Measurements from ENCODE around the gene SH3PXD2B. TPM values are rescaled to one million over a fixed set of nuclear protein-coding genes. Genes with fewer than 3 reads are reported as not detected.
A peak's percentile ranks its signal among the peaks of the same experiment; 100 is the strongest.

The SH3PXD2B gene
- total RNA-seq, 1 donor from 2014 or later, result 12.0 TPM

GRCh38 chr5:172494630-172495505 lies 40.5 kb upstream of the SH3PXD2B start:
- H3K9me3 ChIP-seq (ENCODE audit: control insufficient read depth in 3 of 3, low read length in 3 of 3), result no peaks in the 10 kb centered on the region
- H3K27ac ChIP-seq (ENCODE audit: low read depth, low read length), result no peak overlapping the region
- H3K9ac ChIP-seq (ENCODE audit: low read depth in 1 of 3, low read length in 3 of 3), result peak overlapping the region in 1 of 3 donors; percentile 33
- no peaks in the 10 kb centered on the region for H3K36me3 ChIP-seq (ENCODE audit: control insufficient read depth in 3 of 3, insufficient read depth in 3 of 3, low read length in 3 of 3)
- peaks cover 6 to 26% (median 13%) of the 10 kb centered on the region in 3 donors for H3K4me1 ChIP-seq (ENCODE audit: control insufficient read depth in 3 of 3, insufficient read depth in 3 of 3, low read length in 3 of 3)
- peaks cover 0 to 5% (median 0%) of the 10 kb centered on the region in 3 donors for H3K27me3 ChIP-seq (ENCODE audit: control insufficient read depth in 3 of 3, insufficient read depth in 3 of 3, low read length in 3 of 3)
- H3K4me3 ChIP-seq (ENCODE audit: low read length in 3 of 3), result no peak overlapping the region

- peaks cover 10 to 32% (median 17%) of the 10 kb centered on the region in 3 donors for H3K4me1 ChIP-seq (ENCODE audit: control insufficient read depth in 3 of 3, insufficient read depth in 3 of 3, low read length in 3 of 3)
- H3K9ac ChIP-seq (ENCODE audit: low read depth in 1 of 3, low read length in 3 of 3), result no peak overlapping the region
- peaks cover 0 to 5% (median 0%) of the 10 kb centered on the region in 3 donors for H3K27me3 ChIP-seq (ENCODE audit: control insufficient read depth in 3 of 3, insufficient read depth in 3 of 3, low read length in 3 of 3)
- no peak overlapping the region for H3K27ac ChIP-seq (ENCODE audit: low read depth, low read length)
- H3K4me3 ChIP-seq (ENCODE audit: low read length in 3 of 3), result no peak overlapping the region
- no peaks in the 10 kb centered on the region for H3K9me3 ChIP-seq (ENCODE audit: control insufficient read depth in 3 of 3, low read length in 3 of 3)
- no peaks in the 10 kb centered on the region for H3K36me3 ChIP-seq (ENCODE audit: control insufficient read depth in 3 of 3, insufficient read depth in 3 of 3, low read length in 3 of 3)
These were observed 39.6 kb upstream of the SH3PXD2B start for GRCh38 chr5:172493906-172494305.

DNA sequence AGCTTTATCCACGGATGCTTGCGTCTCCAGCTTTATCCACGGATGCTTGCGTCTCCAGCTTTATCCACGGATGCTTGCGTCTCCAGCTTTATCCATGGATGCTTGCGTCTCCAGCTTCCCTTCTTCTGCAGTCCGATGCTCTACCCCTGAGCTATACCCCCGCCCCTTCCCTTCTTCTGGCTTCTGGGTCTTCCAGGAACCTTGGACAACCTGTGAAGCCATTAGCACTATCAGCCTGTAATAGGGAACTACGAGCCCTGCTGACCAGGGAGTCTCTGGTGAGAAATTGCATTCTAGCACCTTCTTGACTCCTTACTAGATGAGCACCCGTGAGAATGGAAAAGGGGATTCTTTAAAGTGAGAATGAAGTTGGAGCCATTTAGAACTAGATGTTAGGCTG lies 39.1 kb upstream of the SH3PXD2B start:
- Histone ChIP-seq H3K4me1 (ENCODE audit: control insufficient read depth in 3 of 3, insufficient read depth in 3 of 3, low read length in 3 of 3) (peaks cover 10 to 36% (median 17%) of the 10 kb centered on the region in 3 donors), H3K27ac (ENCODE audit: low read depth, low read length) (no peak overlapping the region), H3K27me3 (ENCODE audit: control insufficient read depth in 3 of 3, insufficient read depth in 3 of 3, low read length in 3 of 3) (peaks cover 0 to 2% (median 0%) of the 10 kb centered on the region in 3 donors), H3K9me3 (ENCODE audit: control insufficient read depth in 3 of 3, low read length in 3 of 3) (no peaks in the 10 kb centered on the region), H3K9ac (ENCODE audit: low read depth in 1 of 3, low read length in 3 of 3) (no peak overlapping the region), H3K4me3 (ENCODE audit: low read length in 3 of 3) (no peak overlapping the region), H3K36me3 (ENCODE audit: control insufficient read depth in 3 of 3, insufficient read depth in 3 of 3, low read length in 3 of 3) (no peaks in the 10 kb centered on the region)

DNA sequence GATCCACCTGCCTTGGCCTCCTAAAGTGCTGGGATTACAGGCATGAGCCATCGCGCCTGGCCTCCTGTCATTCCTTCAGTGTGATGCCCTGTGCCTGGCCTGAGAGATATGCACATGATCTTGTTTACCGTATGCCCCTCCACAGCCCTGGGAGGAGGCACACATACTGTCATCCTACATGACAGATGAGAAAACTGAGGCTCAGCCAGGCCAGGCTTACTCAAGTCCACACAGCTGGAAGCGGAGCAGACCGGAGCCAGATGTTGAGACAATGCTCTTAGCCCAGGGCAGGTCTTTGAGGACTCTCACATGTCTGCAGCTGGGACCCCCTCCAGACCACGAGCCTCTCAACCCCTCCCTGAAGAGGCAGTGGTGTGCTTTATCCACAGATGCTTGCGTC lies 38.7 kb upstream of the SH3PXD2B start:
- Histone ChIP-seq H3K27me3 (ENCODE audit: control insufficient read depth in 3 of 3, insufficient read depth in 3 of 3, low read length in 3 of 3) (peaks cover 0 to 3% (median 2%) of the 10 kb centered on the region in 3 donors), H3K9me3 (ENCODE audit: control insufficient read depth in 3 of 3, low read length in 3 of 3) (no peaks in the 10 kb centered on the region), H3K36me3 (ENCODE audit: control insufficient read depth in 3 of 3, insufficient read depth in 3 of 3, low read length in 3 of 3) (no peaks in the 10 kb centered on the region), H3K9ac (ENCODE audit: low read depth in 1 of 3, low read length in 3 of 3) (no peak overlapping the region), H3K27ac (ENCODE audit: low read depth, low read length) (no peak overlapping the region), H3K4me3 (ENCODE audit: low read length in 3 of 3) (no peak overlapping the region), H3K4me1 (ENCODE audit: control insufficient read depth in 3 of 3, insufficient read depth in 3 of 3, low read length in 3 of 3) (peaks cover 10 to 38% (median 17%) of the 10 kb centered on the region in 3 donors)

DNA sequence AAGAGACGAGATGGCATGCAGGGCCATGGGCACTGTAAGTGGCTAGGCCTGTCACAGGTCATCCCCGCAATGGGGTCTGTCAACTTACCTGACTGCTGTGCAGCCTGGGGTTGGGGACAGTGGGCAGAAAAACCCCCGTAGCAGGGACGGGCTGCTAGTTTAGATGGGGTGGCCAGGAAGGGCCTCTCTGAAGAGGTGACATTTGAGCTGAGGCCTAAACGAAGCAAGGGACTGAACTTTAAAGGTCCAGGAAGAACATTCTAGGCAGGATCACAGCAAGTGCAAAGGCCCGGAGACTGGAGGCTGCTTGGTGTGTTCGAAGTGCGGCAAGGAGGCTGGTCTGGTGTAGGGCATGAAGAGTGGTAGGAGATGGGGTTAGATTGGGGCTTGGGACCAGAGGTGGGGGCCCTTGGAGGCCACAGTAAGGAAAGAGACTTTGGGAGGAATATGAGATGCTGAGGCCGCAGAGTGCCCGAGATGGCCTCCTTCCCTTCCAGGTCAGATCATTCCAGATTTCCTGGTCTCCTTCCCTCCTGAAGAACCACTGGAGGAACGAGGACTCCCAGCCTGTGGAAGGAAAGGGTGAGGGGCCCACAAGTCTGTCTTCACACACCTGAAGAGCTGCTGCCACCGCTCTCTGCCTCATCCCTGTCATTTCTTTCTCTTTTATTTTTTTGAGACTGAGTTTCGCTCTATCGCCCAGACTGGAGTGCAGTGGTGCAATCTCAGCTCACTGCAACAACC lies 37.9 kb upstream of the SH3PXD2B start:
- H3K4me1 ChIP-seq (ENCODE audit: control insufficient read depth in 3 of 3, insufficient read depth in 3 of 3, low read length in 3 of 3), result peaks cover 9 to 32% (median 16%) of the 10 kb centered on the region in 3 donors
- peaks cover 0 to 3% (median 2%) of the 10 kb centered on the region in 3 donors for H3K27me3 ChIP-seq (ENCODE audit: control insufficient read depth in 3 of 3, insufficient read depth in 3 of 3, low read length in 3 of 3)
- no peaks in the 10 kb centered on the region for H3K36me3 ChIP-seq (ENCODE audit: control insufficient read depth in 3 of 3, insufficient read depth in 3 of 3, low read length in 3 of 3)
- no peak overlapping the region for H3K4me3 ChIP-seq (ENCODE audit: low read length in 3 of 3)
- H3K27ac ChIP-seq (ENCODE audit: low read depth, low read length), result no peak overlapping the region
- no peaks in the 10 kb centered on the region for H3K9me3 ChIP-seq (ENCODE audit: control insufficient read depth in 3 of 3, low read length in 3 of 3)
- H3K9ac ChIP-seq (ENCODE audit: low read depth in 1 of 3, low read length in 3 of 3), result no peak overlapping the region

DNA sequence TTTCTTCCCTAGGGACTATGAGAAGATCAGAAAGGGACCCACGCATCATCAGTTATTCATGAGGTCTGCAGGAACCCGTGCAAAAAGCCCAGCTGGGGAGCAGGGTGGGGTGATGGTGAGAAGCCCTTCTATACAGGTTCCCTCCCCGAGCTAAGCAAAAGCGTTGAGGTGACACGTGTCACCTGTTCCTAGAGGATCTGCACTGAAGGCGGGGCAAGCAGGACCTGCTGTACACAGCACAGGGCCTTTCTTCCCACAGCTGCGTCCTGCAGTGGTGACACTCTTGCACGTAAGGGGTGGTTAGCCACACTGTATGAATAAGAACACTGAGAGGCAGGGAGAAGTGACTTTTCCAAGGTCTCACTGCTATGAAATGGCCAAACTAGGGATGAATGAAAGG lies 37.2 kb upstream of the SH3PXD2B start:
- H3K27ac ChIP-seq (ENCODE audit: low read depth, low read length), result no peak overlapping the region
- no peak overlapping the region for H3K9ac ChIP-seq (ENCODE audit: low read depth in 1 of 3, low read length in 3 of 3)
- H3K4me1 ChIP-seq (ENCODE audit: control insufficient read depth in 3 of 3, insufficient read depth in 3 of 3, low read length in 3 of 3), result peaks cover 7 to 25% (median 8%) of the 10 kb centered on the region in 3 donors
- no peak overlapping the region for H3K4me3 ChIP-seq (ENCODE audit: low read length in 3 of 3)
- H3K9me3 ChIP-seq (ENCODE audit: control insufficient read depth in 3 of 3, low read length in 3 of 3), result no peaks in the 10 kb centered on the region
- H3K36me3 ChIP-seq (ENCODE audit: control insufficient read depth in 3 of 3, insufficient read depth in 3 of 3, low read length in 3 of 3), result no peaks in the 10 kb centered on the region
- H3K27me3 ChIP-seq (ENCODE audit: control insufficient read depth in 3 of 3, insufficient read depth in 3 of 3, low read length in 3 of 3), result peaks cover 0 to 5% (median 3%) of the 10 kb centered on the region in 3 donors

DNA sequence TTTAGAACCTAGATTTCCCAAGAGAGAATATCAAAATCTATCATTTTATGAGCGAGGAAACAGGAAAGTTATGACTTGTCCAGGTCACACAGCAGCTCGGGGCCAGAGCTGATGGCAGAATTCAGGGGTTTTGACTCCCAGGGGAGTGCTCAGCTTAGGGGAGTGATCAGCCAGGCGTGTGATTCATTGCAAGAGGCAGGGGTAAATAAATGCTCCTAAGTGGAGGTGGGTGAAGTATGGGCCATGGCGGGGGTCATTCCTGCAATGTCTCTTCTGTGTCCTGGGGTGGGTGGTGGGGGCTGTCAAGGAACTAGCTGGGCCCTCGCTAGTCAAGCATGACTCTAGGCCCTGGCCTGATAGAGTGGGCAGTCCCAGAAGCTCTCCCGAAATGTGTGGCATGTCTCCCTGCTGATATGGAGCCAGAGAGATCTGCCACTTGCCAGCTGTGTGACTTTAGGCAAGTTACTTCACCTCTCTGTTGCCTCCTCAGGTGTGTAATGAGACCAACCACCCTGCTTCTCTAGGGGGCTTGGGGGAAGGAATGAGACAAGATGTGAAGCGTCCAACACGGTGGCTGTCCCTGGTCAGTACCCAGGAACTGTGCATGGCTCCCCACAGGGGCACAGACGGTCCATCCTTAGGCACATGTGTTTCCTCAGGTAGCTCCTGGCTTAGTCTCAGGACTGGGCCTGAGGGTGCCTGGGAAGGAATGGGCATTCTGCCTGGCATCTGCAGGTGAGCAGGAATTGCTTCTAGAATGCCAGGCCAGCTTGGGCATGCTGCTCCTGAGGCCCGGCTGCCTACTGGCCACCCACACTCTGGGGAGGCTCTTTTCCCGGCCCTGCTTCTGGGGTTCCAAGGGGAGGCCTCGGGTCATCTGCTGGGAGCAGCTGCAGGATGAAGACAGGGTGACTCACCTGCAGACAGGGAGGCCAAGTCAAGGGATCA lies 36.5 kb upstream of the SH3PXD2B start:
- Histone ChIP-seq H3K4me3 (ENCODE audit: low read length in 3 of 3) (no peak overlapping the region), H3K36me3 (ENCODE audit: control insufficient read depth in 3 of 3, insufficient read depth in 3 of 3, low read length in 3 of 3) (no peaks in the 10 kb centered on the region), H3K9ac (ENCODE audit: low read depth in 1 of 3, low read length in 3 of 3) (no peak overlapping the region), H3K4me1 (ENCODE audit: control insufficient read depth in 3 of 3, insufficient read depth in 3 of 3, low read length in 3 of 3) (peaks cover 7 to 24% (median 7%) of the 10 kb centered on the region in 3 donors), H3K27me3 (ENCODE audit: control insufficient read depth in 3 of 3, insufficient read depth in 3 of 3, low read length in 3 of 3) (peaks cover 0 to 8% (median 5%) of the 10 kb centered on the region in 3 donors), H3K9me3 (ENCODE audit: control insufficient read depth in 3 of 3, low read length in 3 of 3) (no peaks in the 10 kb centered on the region), H3K27ac (ENCODE audit: low read depth, low read length) (no peak overlapping the region)

- Histone ChIP-seq H3K36me3 (ENCODE audit: control insufficient read depth in 3 of 3, insufficient read depth in 3 of 3, low read length in 3 of 3) (no peaks in the 10 kb centered on the region), H3K4me1 (ENCODE audit: control insufficient read depth in 3 of 3, insufficient read depth in 3 of 3, low read length in 3 of 3) (peaks cover 4 to 18% (median 6%) of the 10 kb centered on the region in 3 donors), H3K27ac (ENCODE audit: low read depth, low read length) (peak overlapping the region; percentile 13), H3K4me3 (ENCODE audit: low read length in 3 of 3) (no peak overlapping the region), H3K9me3 (ENCODE audit: control insufficient read depth in 3 of 3, low read length in 3 of 3) (no peaks in the 10 kb centered on the region), H3K9ac (ENCODE audit: low read depth in 1 of 3, low read length in 3 of 3) (peak overlapping the region in 1 of 3 donors; percentile 45), H3K27me3 (ENCODE audit: control insufficient read depth in 3 of 3, insufficient read depth in 3 of 3, low read length in 3 of 3) (peaks cover 0 to 8% (median 5%) of the 10 kb centered on the region in 3 donors)
These were observed 33.9 kb upstream of the SH3PXD2B start for GRCh38 chr5:172488221-172488620.

DNA sequence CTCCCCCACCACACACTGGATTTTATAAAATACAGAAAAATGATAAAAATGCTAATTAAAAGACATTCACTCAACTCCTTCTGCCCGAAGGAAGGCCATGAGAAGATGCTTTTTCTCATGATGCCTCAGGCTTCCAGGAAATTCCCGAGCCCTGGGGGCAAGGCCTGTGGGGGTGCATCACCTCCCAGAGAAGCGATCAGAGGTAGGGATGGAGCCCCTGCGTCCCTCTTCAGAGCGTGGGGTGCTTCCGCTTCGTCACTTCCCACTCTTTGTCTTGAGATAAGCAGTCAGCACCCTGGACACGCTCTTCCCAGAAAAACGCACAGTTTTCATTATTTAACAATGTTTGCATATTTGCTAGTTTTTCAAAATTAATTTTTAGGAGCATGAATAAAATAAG lies 33.3 kb upstream of the SH3PXD2B start:
- peak overlapping the region; percentile 30 for H3K27ac ChIP-seq (ENCODE audit: low read depth, low read length)
- H3K4me3 ChIP-seq (ENCODE audit: low read length in 3 of 3), result no peak overlapping the region
- H3K27me3 ChIP-seq (ENCODE audit: control insufficient read depth in 3 of 3, insufficient read depth in 3 of 3, low read length in 3 of 3), result peaks cover 0 to 8% (median 5%) of the 10 kb centered on the region in 3 donors
- H3K9ac ChIP-seq (ENCODE audit: low read depth in 1 of 3, low read length in 3 of 3), result no peak overlapping the region
- no peaks in the 10 kb centered on the region for H3K9me3 ChIP-seq (ENCODE audit: control insufficient read depth in 3 of 3, low read length in 3 of 3)
- H3K36me3 ChIP-seq (ENCODE audit: control insufficient read depth in 3 of 3, insufficient read depth in 3 of 3, low read length in 3 of 3), result no peaks in the 10 kb centered on the region
- peaks cover 4 to 18% (median 6%) of the 10 kb centered on the region in 3 donors for H3K4me1 ChIP-seq (ENCODE audit: control insufficient read depth in 3 of 3, insufficient read depth in 3 of 3, low read length in 3 of 3)
